NOMO-1 (cell line): ENCODE results near the gene KSR1.
"Not testable (repeated sequence)": the region's sequence is repeated elsewhere in the genome, so short reads cannot be mapped to it uniquely, and the experiment has no call there.

ENCODE experiments used
- DNase-seq, 2 experiments: peaks; one replicate each; lab custom pipeline; 2025; ENCODE audit not compliant: unreplicated experiment in 2 of 2; lab: John Stamatoyannopoulos, UW

KSR1 gene

GRCh38 chr17:27425991-27426390, 30.3 kb upstream of the KSR1 start:
- DNase-seq, result no peak

DNA sequence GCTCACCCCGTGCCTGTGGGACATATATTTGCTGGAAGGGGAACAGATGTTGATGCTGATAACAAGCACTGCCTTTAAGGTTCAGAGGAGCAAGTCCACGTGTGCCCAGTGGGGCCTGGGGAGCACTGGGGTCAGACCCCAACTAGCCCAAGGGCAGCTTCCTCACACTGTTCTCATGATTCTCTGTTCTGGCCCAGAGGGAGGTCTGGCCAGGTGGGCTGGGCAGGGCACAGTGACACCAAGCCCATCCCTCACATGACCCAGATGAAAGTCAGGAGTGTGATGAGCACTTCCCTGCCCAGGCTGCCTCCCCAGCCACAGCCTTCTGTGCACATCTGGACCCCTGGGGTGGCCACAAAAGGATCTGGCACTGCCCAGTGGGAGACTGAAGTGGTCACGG, 29.8 kb upstream of the KSR1 start:
- DNase-seq, result not testable (repeated sequence)

- DNase-seq, result not testable (repeated sequence)
Measured at GRCh38 chr17:27427166-27427862, 28.9 kb upstream of the KSR1 start.

GRCh38 chr17:27428781-27429505, 27.3 kb upstream of the KSR1 start:
- DNase-seq, result no peak

DNA sequence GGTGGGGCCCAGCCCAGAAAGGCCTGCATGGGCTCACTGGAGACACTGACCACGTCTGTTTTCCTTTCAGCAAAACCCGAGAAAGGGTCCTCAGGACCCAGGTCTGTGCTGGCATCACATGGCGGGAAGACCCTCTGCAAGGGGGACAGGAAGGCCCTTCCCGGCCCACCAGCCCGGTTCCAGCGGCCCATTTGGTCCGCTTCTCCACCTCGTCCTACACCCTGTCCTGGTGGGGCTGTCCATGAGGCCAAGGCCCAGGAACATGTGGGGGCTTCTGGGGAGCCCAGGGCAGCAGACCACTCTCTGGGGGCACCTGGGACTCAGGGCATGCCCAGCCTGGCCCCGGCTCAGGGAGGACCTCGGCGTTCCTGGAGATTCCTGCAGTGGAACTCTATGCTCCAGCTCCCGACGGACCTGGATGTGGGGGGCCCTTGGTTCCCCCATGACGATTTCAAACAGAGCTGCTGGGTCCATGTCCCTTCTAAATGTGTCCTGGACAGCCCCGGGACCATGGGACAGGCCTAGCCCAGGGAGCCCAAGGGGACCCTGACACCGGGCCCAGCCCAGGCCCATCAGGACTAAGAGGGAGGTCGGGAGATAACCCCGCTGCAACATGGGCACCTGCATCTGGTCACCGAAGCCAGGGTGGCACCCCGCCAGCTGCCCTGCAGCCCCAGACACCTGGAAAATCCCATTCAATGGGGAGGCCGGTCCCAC, 26.4 kb upstream of the KSR1 start:
- no peak for DNase-seq

- DNase-seq, result no peak
Measured at GRCh38 chr17:27430383-27430840, 25.8 kb upstream of the KSR1 start.

DNA sequence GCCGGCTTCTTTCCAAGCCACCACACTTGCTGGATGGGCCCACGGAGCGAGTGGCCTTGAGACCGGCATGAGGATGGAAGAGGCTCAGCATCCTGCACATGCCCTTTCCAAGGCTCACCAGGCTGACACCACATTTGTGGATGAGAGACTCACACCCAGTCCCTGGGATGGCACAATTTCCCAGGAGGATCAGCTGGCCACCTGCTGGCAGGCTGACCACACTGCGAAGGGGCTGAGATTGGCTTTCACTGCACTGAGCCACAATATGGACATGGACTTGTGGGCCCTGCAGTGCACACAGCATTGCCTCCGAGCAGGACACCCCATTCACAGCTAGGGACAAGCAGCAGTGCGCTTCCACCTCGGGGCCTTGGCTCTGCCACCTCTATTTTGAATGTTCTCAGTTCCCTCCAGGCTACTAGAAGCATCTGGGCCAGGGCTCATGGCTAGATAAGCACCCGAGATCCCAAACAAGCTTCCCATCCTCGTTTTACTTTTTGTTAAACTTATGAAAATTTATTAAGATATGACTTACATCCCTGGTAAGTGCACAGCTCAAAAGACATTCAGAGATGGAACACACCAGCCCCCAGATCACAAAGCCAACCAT, 25.3 kb upstream of the KSR1 start:
- DNase-seq, result no peak

DNA sequence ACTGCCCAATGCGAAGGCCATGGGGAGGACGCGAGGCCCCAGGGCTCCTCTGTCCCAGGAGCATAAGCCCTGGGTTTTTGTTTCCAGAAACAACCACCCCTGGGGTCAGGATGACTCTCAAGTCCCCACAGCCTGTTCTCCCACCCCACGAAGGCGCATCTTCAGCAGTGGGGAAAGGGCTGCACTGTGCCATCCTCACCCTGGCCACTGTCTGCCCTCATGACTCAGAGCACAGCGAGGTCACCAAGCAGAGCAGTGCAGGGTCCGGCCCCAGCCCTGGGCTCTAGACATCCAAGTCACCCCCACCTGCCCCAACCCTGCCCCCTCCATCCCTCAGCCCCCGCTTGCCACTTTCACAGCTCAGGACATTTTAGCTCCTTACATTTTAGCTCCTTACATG, 22.7 kb upstream of the KSR1 start:
- no peak for DNase-seq

DNA sequence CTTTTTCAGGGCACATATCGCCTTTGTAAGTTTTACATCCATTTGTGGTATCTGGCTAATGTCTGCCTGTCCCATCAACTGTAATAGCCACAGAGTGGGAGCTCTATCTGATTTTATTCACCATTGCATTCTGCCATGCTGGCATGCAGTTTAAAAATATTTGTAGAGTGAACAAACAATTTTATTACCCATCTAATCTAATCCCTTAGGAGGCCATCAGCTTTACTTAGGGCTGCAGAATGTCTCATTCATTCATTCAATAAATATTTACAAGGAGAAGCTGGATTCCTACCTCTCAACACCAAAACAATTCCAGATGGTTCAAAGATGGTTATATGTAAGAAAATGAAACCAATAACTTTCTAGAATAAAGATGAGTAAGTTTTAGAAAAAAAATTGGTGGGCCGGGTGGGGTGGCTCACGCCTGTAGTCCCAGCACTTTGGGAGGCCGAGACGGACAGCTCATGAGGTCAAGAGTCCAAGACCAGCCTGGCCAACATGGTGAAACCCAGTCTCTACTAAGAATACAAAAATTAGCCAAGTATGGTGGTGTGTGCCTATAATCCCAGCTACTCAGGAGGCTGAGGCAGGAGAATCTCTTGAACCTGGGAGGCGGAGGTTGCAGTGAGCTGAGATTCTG, 20.7 kb upstream of the KSR1 start:
- not testable (repeated sequence) for DNase-seq

- no peak for DNase-seq
Measured at GRCh38 chr17:27438348-27438998, 17.8 kb upstream of the KSR1 start.

DNA sequence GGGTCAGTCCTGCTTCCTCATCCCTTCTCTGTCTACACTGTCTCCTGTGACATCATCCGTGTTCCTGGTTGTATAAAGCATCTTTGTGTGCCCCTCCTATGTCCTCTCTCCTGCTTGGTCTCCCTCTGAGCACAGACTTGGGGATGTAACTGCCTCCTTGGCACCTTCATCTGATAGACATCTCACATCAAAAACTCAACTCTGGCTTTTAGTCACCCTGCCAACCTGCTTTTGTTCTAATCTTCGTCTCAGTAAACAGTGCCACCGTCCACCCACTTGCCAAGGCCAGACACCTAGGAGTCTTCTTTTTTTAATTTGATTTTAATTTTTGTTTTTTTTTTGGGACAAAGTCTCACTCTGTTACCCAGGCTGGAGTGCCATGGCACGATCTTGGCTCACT, 16.9 kb upstream of the KSR1 start:
- DNase-seq, result no peak

DNA sequence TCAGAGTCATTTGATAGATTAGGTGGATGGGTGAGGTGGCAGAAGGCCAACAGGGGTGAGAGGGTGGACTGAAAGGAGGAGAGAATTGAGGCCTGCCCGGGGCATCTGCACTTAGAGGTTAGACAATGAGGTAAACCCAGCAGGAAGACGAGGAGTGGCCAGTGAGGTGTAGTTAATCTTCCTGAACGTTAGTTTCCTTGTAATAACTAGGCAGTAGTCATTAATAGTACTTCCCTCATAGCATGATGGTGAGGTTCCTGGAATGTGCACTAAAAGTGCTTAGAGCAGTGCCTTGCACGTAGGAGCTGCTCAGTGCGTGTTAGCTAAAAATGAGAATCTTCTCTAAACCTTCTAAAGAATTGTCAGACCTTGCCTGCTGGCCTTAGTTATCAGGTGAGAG, 13.5 kb upstream of the KSR1 start:
- no peak for DNase-seq

DNA sequence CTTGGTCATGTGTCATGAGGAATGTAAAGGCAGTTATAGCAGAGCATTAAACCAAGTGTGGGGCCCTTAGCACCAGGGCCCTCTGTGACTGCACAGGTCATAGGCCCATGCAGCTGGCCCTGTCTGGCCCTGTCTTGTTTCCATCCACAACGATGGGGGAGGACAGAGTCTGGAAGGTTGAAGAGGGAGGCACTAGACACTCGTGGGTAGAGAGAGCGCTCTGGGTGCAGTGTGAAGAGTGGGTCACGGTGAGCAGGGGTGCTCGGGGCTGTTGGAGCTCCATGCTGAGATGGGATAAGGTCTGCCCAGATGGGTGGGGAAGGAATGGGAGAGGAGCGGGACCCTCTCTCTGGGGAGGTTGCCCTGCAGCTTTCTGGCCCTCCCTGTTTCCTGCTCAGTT, 12.8 kb upstream of the KSR1 start:
- DNase-seq, result no peak

DNA sequence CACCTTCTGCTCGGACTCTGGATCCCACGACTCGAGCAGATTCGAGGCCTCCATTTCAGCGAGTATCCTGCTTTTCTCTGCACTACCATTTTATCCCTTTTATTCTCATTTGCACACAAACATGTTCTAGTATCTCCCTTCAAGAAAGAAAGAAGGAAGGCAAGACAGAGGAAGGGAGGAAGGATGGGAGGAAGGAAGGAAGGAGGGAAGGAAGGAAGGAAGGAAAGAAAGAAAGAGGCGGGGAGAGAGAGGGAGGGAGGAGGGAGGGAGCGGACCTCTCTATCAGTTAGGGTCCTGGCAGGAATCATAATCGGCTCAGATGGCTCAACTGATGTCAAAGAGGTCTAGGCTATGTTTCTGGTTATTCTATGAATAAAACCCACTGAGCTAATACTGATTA, 10.3 kb upstream of the KSR1 start:
- DNase-seq, result no peak

DNA sequence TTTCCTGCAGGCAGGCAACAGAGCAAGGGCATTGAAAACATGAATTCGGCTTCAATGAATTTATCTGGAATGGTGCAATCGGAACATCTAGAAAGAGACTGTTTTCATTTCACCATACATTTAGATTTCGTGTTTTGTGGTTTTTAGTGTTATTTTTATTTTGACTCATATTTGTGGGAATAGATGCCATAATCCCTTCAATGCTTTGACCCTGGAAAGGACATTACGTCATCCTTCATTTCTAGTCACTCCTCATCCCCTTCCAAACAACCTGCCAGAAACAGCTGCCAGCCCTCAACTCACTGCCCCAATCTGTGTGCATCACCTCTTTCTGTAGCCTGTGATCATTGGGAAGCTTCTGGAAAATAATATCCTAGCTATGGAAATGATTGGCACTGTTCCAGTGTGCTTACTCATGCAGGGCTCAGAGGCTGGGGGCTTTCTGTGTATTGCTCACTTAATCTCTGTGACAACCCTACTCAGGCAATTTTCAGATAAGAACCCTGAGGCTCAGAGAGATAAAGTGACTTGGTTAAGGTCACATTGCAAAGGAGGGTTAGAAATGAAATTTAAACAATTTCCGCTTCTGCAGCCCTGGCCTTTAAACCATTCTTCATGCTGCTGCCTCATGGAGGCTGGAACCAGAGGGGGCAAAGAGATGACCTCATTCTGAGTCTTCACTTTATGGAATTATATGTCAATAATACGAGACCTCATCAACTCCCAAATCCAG, 9.5 kb upstream of the KSR1 start:
- DNase-seq, result no peak

DNA sequence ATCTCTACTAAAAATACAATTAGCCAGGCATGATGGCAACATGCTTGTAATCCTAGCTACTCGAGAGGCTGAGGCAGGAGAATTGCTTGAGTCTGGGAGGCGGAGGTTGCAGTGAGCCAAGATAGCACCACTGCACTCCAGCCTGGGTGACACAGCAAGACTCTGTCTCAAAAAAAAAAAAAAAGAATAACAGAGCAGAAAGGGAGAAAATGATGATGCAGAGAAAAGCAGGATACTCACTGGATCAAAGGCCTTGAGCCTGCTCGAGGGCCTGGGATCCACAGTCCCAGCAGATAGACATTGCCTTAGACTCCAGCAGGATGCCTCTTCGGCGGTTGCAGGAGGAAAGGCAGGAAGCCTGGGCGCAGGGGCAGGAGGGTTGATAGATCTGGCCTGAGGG, 7.7 kb upstream of the KSR1 start:
- not testable (repeated sequence) for DNase-seq

DNA sequence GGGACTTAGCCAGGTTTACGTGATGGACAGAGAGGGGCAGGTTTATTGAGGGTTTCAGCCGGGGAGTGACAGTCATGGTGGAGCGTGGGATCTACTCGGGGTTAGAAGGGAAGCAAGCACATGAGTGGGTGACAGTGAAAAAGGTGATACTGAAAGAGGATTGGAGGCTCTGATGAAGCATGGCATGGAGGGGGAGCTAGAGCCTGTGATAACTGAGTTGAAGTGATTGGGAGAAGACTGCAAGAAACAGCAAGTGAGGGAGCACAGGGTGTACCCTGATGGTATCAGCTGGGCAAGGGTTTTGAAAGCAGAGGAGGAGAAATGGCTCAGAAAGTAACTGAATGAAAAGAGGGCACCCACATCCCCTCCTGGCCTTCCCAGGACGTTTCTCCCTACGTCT, 6.7 kb upstream of the KSR1 start:
- no peak for DNase-seq

- DNase-seq, result no peak
Measured at GRCh38 chr17:27449988-27450387, 6.3 kb upstream of the KSR1 start.

DNA sequence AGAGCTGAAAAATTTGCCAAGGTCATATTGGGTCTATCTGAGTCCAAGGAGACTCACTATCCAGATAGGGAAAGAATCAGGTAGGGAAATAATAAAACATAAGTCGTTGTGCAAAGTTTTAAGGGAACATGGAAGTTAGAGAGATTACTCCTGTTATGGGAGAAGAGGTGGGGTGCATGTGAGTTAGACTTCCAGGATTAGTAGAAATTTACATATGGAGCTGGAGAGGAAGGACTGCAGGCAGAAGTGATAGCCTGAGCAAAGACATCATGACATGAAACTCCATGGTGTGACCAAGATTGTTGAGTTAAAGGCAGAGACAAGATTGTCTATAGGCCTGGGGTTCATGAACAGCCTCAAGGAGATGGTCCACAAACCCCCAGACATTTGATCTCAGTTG, 5.8 kb upstream of the KSR1 start:
- DNase-seq, result no peak

DNA sequence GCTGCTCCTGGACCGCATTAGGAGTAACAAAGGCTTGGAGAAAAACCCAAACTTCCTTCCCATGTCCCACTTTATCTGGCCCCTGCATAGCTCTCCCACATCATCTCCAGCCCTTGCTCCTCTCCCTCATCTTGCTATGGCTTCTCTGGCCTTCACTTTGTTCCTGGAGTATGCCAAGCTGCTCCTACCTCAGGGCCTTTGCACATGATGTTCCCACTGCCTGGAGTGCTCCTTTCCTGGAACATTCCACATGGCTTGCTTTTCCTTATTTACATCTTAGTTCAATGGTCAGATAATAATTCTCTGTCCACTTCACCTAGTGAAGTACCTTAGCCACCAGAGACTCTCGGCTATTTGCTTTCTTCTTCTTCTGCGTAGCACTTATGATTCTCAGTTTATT, 4.3 kb upstream of the KSR1 start:
- no peak for DNase-seq
